Activated T-helper 9 cell treated with anti-CD3 and anti-CD28 coated beads, Interleukin-2, amount 50 U/mL, for 16 hours (primary cell): ENCODE data around the gene LFNG.

ENCODE experiments used
- DNase-seq: peaks from one replicate; pipeline ENCODE4 v3.0.0-alpha.2; 2020; ENCODE audit warnings: low read depth

The LFNG gene

GRCh38 chr7:2483494-2483893, 36.1 kb upstream of the LFNG start:
- DNase-seq, result no peak

- DNase-seq, result no peak
These were observed 34.7 kb upstream of the LFNG start for GRCh38 chr7:2484868-2485267.

DNA sequence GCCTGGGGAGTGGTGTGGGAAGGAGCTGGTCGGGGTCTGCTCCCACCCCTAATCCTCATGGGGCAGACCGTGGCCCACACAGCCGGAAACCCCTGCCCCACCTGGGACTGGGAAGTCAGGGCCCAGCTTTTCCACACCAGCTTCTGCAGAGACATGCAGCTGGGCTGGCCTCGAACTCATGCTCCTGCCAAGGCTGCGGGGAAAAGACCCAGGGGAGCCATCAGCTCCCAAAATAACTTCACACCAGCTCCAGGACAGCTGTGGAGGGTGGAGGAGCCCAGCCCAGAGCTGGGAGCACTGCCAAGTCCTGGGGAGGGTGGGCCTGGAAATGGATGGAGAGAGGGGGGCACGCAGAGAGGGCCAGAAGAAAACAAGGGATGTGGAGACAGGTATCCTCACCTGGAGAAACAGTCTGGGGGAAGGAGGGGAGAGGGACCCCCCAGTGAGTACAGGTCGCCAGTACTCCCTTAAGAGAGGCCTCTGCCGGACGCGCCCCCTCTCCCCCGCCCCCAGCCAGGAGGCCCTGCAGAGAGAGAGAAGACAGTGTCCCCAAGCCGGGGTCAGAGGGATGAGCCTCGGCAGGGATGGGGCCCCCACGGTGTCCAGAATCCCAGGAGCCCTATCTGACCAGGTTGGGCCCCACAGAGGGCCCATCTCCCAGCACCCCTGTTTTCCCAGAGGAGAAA, 31.8 kb upstream of the LFNG start:
- DNase-seq, result no peak

DNA sequence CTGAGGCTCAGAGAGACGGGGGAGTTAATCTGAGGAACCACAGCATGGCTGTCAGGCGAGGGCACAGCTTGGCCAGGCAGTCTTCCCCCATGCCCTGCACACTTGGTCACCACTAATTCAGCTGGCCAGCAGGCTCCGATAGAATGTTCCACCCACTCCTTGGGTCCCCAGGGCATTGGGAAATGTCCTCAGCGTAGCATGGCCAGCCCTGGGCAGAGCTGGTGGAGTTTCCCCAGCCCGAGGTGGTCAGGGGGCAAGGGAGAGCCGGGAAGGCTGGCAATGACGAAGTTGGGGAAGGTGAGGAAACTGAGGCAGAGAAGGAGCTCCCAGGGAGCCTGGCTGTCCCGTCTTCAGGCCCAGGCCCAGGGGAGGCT, 31.3 kb upstream of the LFNG start:
- DNase-seq, result no peak

DNA sequence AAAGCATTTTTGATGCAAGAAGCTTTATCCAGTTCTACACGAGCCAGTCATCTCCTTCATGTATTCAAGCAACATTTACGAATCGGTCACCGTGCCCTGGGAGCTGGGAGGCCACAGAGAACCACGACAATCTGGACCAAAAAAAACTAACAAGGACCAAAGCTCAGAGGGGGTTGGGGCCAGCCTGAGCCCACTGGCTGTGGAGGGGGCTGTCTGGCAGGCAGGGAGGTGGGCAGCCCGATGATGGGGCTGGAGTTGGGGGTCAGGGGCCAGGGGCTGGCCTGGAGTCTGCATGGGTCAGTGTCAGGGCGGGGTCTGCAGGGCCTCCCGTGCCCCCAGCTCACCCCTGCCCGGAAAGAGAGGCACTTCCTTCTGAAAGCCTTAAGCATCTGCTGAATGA, 30.9 kb upstream of the LFNG start:
- DNase-seq, result no peak

GRCh38 chr7:2490181-2490651, 29.4 kb upstream of the LFNG start:
- no peak for DNase-seq

GRCh38 chr7:2492038-2492437, 27.5 kb upstream of the LFNG start:
- DNase-seq, result no peak

DNA sequence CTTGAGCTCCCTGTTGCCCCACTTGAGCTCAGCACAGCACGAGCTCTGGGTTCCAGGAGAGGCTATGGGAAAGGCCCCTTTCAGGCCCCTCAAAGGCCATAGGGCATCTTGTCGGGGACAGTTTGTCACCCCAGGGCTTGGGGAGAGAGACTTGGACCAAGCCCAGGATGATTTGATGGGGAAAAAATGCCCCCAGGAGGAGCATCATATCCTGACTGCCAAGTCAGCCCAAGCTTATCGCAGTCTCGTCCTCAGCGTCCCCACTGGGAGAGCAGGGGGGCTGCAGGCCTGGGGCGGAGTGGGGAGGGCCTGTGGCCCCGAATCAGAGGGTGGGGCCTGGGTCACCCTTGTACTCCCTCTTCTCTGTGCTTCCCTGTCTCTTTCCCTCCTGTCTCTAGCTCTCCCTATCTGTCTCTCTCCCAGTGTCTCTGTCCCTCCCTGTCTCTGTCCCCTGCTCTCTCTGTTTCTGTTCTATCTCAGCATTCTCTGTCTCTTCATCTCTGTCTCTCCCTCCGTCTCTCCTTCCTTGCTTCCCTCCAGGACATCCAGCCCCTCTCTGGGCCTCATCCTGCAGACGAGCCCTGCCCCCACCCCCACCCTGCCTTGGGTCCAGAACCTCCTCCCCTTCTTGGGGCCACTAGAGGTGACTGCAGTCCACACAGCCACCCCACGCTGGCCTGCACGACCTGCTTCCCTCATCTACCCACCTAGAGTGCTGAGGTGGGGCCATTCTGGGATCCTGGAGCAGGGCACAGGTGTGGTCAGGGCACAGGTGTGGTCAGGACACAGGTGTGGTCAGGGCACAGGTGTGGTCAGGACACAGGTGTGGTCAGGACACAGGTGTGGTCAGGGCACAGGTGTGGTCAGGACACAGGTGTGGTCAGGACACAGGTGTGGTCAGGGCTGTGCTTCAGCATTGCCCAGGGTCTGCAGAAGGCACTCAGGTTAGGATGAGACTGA, 26.1 kb upstream of the LFNG start:
- DNase-seq, result no peak

GRCh38 chr7:2494191-2495130, 25.1 kb upstream of the LFNG start:
- no peak for DNase-seq

DNA sequence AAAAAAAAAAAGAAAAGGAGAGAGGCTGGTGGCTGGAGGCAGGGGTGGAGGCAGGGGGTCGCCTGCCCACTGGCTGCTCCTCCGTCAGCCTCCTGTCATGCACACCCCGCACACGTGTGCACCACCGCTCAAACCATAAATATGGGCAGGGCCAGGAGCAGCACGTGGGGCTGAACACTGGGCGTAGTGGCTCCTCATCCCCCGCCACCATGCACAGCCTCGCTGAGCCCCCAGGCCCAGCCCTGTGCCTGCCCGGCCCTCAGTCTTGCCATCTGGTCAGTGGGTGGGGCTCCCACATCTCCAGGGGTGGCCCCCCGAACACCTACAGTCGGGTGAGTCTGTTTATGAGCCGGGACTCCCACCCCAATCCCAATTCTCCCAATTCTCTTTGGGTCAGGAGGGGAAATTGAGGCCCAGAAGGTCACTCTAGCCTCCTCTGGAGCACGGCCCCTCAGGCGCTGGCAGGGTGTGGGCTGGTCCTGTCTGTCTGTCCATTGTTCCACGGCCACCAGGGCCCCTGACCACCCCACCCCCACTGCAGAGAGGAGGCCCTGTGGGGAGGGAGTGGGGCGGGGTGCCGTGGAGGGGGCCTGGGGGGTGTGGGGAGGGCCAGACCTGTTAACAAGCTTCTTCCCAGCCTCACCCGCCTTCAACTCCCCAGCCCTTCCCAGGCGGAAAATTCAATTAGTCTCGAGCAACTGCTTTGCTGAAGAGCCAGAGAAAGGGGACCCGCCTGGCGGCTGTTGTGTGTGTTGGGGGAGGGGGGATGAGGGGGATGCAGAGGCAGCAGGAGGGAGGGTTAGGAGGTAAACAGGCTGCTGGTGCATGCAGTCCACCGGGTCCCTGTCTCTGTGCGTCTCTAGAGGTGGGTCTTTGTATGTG, 23.9 kb upstream of the LFNG start:
- DNase-seq, result no peak

- no peak for DNase-seq
These were observed 23.2 kb upstream of the LFNG start for GRCh38 chr7:2496375-2496774.

DNA sequence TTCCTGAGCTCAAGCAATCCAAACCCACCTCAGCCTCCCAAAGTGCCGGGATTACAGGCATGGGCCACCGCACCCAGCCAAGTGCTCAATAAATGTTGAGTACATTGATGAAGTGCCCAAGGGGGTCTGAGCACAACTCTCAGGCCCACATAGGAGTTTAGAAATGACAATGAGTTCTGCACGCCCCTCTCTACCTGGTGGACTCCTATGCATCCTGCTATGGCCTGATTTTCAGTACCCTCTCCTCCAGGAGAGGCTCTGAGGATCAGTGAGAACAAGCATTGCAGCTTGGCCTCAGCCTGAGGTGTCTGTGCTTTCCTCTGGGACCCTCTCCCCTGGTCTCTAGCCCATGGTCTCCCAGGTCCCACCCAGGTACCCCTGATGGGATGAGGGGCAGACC, 22.5 kb upstream of the LFNG start:
- DNase-seq, result no peak

DNA sequence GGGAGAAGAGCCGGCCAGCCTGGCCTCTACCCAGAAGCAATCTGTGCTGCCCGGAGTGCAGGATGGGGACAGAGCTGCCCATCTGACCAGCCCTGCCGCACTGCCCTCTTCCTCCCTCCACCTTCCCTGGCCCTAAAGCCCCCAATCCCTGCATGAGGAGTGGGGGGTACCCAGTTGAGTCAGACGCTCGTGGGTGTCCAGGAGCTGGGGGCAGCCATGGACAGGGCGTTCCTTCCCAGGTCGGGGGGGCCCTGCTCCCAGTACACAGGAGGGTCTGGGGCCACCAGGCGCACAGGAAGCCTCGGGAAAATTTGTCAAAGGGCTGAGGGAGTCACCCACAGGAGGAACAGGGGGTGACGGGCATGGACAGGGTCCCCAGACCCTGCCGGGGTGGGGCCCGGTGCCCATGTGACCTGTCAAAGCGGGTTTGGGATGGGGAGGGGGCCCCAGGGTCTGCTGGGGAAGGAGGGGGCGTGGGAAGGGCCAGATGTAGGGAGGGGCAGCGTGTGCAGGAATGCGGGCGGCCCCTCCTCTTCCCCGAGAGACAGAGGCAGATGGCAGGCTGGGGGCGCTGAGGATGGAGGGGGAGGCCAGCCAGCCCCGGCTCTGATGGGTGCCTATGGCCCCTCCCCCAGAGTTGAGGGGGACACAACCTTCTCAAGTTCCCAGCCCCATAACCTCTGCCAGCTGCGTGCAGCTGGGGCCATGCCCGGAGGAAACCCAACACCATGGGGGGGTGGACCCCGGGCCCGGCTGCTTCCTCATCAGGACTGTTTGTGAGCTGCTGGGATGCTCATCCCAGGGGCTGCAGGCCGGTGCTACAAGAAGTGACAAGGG, 21.9 kb upstream of the LFNG start:
- DNase-seq, result no peak

GRCh38 chr7:2498708-2499107, 20.9 kb upstream of the LFNG start:
- no peak for DNase-seq

DNA sequence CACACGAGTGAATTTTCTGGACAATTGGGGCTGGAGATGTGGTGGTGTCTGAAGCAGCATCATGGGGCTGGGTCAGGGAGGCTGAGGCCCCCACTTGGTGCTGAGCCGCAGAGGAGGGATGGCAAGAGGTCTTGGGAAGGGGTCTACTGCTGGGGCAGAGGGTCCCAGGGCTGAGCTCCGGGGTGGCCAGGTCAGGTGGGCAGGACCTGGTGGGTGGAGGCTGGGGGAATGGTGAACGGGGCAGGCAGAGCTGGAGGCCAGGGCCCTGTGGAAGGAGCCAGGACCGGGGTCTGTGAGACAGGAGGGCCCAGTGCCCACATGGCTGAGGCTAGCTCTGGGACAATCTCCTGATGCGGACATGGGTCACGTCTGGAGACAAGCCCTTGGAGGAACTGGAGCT, 20.4 kb upstream of the LFNG start:
- no peak for DNase-seq

GRCh38 chr7:2499719-2500430, 19.7 kb upstream of the LFNG start:
- no peak for DNase-seq

- no peak for DNase-seq
These were observed 18.9 kb upstream of the LFNG start for GRCh38 chr7:2500701-2501100.

- no peak for DNase-seq
These were observed 17.5 kb upstream of the LFNG start for GRCh38 chr7:2501947-2502646.

DNA sequence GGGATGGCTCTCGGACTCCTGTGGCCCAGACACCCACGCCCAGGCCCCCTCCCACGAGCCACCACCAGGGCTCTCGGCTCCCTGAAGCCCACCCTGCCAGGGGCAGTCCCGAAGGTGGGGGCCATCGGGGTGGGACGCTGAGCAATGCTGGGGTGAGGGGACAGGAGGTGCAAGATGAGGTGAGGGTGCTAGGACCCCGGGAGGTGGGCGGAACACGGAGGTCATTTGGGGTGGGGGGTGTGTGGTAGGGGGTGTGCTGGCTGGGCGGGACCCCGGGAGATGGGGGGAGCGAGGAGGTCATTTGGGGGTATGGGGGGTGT, 17.0 kb upstream of the LFNG start:
- no peak for DNase-seq
